Testis (tissue), 2 donors: Measurements from ENCODE around the gene ACER3.

Experiments used
- POLR2A ChIP-seq: fragments of 450-650 bp; IDR thresholded peaks from one replicate; pipeline ENCODE4 v1.6.1; 2017; ENCODE audit warnings: antibody characterized with exemption, mild to moderate bottlenecking, moderate library complexity
- TF ChIP-seq, protein P1 (sequence below), 3 experiments: fragments of 450-650 bp in 2 of 3; fragments of 200-600 bp in 1 of 3; sonication (generic) in 1 of 3; IDR thresholded peaks; one replicate each; pipeline ENCODE4 v1.5.1; 2016 to 2019; ENCODE audit warnings: antibody characterized with exemption in 3 of 3, mild to moderate bottlenecking in 2 of 3, moderate library complexity in 1 of 3

DNA sequence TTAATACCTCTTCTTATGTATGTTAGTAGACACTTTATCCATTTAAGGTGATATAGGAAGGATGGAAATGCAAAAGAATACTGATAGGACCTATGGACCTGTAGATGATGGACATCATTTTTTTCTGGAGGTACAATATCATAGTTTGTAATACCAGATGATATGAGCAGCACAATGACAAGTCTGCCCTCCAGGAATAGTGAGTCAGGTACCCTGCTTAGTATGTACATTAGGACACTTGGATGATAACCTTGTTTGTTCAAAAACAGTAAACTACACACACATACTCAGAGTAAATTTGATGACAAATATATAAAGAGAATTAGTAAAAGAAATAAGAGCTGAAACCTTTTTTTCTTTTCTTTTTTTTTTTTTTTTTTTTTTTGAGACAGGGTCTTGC lies 114.8 kb downstream of the ACER3 start:
- TF ChIP-seq, protein P1, sequence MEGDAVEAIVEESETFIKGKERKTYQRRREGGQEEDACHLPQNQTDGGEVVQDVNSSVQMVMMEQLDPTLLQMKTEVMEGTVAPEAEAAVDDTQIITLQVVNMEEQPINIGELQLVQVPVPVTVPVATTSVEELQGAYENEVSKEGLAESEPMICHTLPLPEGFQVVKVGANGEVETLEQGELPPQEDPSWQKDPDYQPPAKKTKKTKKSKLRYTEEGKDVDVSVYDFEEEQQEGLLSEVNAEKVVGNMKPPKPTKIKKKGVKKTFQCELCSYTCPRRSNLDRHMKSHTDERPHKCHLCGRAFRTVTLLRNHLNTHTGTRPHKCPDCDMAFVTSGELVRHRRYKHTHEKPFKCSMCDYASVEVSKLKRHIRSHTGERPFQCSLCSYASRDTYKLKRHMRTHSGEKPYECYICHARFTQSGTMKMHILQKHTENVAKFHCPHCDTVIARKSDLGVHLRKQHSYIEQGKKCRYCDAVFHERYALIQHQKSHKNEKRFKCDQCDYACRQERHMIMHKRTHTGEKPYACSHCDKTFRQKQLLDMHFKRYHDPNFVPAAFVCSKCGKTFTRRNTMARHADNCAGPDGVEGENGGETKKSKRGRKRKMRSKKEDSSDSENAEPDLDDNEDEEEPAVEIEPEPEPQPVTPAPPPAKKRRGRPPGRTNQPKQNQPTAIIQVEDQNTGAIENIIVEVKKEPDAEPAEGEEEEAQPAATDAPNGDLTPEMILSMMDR (IDR thresholded peaks at IDR 0.05), result no peak
- no peak for TF ChIP-seq POLR2A
